GM19193 (cell line): ENCODE measurements around the gene PEX5.

Source experiments
- POLR2A ChIP-seq: IDR thresholded peaks from 4 replicates; pipeline ENCODE4 v1.6.1; 2011; ENCODE audit not compliant: insufficient read depth, insufficient read length; ENCODE audit errors: extremely low read depth

PEX5 gene

DNA sequence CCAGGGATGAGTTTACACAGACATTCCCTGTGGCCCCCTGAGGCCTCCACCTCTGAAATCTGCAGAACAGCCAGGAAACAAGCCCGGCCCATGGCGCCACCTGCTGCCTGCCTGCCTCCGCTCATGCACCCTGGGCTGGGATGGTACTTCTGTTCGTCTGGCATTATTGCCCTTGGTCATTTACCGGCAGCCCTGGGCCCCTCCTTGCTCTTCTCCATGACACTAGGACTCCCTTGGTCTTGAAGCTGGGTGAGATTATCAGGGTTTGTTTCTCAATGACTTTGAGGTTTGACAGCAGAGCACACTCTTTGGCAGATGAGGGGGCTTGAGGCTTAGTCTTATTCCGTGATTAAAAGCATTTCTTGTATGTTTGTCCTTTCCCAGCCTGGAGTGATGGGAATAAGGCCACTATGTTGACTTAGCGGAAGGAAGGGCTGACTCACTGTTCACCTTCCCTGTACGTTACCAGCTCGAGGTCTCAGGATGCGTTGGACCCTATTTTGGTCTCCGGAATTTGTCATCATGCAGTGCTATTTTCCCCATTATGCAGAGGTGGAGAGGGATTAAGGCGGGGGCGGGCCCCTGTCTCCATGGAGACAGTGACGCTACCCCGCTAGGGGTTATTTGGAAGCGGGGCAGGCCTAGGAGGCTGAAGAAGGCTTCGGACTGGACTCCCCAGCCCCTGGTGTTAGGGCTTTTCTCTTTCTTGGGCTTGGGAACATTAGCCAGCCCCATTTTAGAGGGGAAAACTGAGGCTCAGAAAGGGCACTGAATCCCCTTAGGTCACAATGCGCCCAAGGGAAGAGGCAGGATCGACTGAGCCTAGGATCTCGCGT, 706 bp upstream of the PEX5 start:
- TF ChIP-seq POLR2A: no peak

GRCh38 chr12:7190268-7191055, 976 bp downstream of the PEX5 start:
- TF ChIP-seq POLR2A: no peak

GRCh38 chr12:7193674-7194073, 4.2 kb downstream of the PEX5 start:
- TF ChIP-seq POLR2A: no peak

DNA sequence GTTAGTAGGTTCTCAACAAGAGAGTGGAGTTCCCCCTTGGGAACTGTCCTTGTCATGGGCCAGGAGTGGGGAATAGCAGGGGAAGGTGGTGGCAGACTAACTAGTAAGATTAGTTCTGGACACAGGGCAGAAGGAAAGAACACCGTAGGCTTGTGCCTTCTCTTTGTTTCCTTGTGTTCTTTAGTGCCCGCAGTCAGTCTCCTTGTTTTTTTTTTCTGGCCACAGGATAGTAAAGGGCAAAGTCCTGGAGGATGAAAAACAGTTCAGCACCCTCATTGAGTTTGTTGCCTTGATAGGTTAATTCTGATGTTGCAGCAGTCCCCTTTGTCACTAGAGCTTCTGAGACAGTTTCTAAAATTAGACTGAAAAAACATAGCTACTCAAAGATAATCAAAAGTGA, 8.4 kb downstream of the PEX5 start:
- no peak for TF ChIP-seq POLR2A

GRCh38 chr12:7203109-7203508, 13.6 kb downstream of the PEX5 start:
- TF ChIP-seq POLR2A: no peak

GRCh38 chr12:7205091-7205490, 15.6 kb downstream of the PEX5 start:
- no peak for TF ChIP-seq POLR2A

GRCh38 chr12:7206691-7207090, 17.2 kb downstream of the PEX5 start:
- no peak for TF ChIP-seq POLR2A

DNA sequence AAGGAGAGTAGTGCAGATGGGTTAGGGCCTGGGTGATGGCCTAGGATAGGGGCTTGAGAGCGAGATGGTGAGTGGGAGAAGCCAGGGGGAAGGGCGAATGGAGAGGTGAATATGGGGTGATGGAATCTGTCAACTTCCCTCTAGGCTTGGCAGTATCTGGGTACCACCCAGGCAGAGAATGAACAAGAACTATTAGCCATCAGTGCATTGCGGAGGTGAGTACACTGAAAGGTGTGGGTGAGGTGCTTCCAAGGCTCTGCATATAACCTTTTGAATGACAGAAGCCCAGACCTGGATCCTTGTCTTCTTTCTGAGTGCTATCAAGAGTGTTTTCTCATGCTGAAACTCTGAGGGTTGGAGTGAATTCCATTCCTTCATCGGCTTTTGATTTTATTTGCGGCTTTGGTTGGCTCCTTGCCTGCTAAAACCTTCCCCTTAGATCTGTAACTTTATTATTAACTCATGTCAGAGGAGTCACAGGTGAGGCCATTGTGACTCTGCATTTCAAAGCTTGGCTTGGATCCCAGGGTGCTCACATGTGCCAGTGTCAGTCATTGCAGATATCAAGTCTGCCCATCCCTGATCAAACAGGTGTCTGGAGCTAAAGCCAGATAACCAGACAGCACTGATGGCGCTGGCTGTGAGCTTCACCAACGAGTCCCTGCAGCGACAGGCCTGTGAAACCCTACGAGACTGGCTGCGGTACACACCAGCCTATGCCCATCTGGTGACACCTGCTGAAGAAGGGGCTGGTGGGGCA, 18.6 kb downstream of the PEX5 start:
- TF ChIP-seq POLR2A: no peak

DNA sequence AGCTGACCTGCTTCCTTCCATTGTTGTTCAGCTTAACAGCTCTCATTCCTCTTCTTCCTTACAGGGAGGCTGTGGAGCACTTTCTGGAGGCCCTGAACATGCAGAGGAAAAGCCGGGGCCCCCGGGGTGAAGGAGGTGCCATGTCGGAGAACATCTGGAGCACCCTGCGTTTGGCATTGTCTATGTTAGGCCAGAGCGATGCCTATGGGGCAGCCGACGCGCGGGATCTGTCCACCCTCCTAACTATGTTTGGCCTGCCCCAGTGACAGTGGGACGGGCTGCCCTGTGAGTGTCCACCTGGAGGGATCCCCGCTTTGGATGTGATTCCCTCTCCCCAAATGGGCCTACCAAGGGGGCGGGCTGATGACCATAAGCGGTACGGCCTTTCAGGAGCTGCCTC, 20.5 kb downstream of the PEX5 start:
- TF ChIP-seq POLR2A: no peak

GRCh38 chr12:7210642-7211151, 21.2 kb downstream of the PEX5 start:
- no peak for TF ChIP-seq POLR2A

DNA sequence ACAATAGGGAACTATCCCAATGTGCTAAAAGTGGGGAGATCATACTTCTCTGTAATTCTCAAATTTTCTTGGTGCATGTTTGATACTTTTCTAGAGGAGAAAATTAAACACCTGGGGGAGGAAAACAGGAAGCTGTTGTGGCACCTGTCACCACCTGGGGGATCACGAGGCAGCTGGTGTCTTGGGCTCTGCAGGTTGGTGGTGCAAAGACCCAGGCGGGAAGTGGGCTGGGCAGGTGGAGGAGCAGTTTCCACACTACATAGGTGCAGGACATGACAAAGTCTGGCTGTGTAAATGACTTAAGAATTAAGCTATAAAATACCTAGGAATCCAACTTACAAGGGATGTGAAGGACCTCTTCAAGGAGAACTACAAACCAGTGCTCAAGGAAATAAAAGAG, 23.2 kb downstream of the PEX5 start:
- no peak for TF ChIP-seq POLR2A

DNA sequence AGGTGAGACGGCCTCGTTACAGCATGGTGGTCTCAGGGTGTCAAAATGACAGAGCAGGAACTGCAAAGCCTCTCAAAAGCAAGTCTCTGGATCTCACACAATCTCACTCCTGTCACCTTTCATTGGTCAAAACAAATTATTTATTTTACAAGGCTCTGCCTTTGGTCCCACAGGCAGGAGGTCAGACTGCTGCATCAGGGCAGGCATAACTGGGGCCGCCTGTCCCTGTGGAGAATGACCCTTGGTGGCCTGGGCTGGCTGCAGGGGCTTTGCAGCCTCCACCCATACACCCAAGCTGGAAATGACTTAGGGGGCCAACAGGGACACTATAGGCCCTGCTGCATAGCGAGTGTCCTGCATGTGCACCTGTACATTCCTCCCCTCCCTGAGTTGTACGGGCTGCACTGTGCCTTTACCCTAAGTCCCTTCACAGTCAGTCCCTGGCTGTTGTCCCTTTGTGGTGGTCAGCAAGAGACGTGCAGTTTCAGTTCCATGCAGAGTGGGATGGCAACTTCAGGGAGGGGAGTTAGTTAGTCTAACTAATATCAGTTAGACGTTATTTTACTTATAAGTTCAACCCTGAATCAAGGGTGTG, 28.1 kb downstream of the PEX5 start:
- no peak for TF ChIP-seq POLR2A

- no peak for TF ChIP-seq POLR2A
Observed at GRCh38 chr12:7219599-7220243, 30.2 kb downstream of the PEX5 start.

- no peak for TF ChIP-seq POLR2A
Observed at GRCh38 chr12:7221486-7221885, 32.0 kb downstream of the PEX5 start.
